Measurements from ENCODE around the gene PPP2R2C. TPM values are rescaled to one million over a fixed set of nuclear protein-coding genes. Genes with fewer than 3 reads are reported as not detected.

PPP2R2C gene
- total and polyA plus RNA-seq, 10 of the 15 experiments (the other 5 are each of a cell fraction or from before 2014, with no cell fraction given), result 0.13 to 0.15 TPM; not detected in 8

- ChIA-PET RAD21 (ENCODE audit: unreplicated experiment) (interaction anchor here (8.5 kb wide), 1 partner anchor 83 kb away, joined by 222 read pairs; no protein-coding TSS in a partner anchor), POLR2A (no interaction called here), SMC1A (ENCODE audit: uncharacterized antibody, unreplicated experiment) (interaction anchor here (1.0 to 5.8 kb wide), 3 partner anchors 69 to 334 kb away, joined by 4 to 78 read pairs (median 39); no protein-coding TSS in a partner anchor), CTCF (interaction anchor here (1.0 to 20.1 kb wide), 16 partner anchors 11 to 335 kb away, joined by 3 to 469 read pairs (median 10); partner anchors contain the start of gene WFS1)
- H3K9ac ChIP-seq (ENCODE audit: control insufficient read depth, insufficient read depth, low read length), result no peak overlapping the region
- peaks cover 0 to 2% of the 10 kb centered on the region in 2 experiments; a peak in 1 of 4 replicates for H3K27me3 ChIP-seq (replicated peaks in 1 of 2; ENCODE audit: control insufficient read depth in 2 of 2, insufficient read depth in 2 of 2, low read length in 1 of 2)
- no peak for DNase-seq (ENCODE audit: low read depth, low spot score)
- 41% methylated on average over 6 of the region's 6 CpGs for WGBS (ENCODE audit: insufficient coverage, insufficient replicate concordance, low lambda C conversion rate, missing lambda C conversion rate)
- H2AFZ ChIP-seq (ENCODE audit: control insufficient read depth, low read depth, low read length), result no peak overlapping the region
- H3K9me3 ChIP-seq (replicated peaks; ENCODE audit: control insufficient read depth, insufficient read depth, low read length), result no peaks in the 10 kb centered on the region; the same call in 2 of the 3 replicates
- H3K4me1 ChIP-seq (ENCODE audit: control insufficient read depth, insufficient read depth, low read length), result no peaks in the 10 kb centered on the region; the same call in 1 of the 2 replicates
- no peaks in the 10 kb centered on the region for H4K20me1 ChIP-seq (ENCODE audit: control insufficient read depth, insufficient read depth)
- H3K4me2 ChIP-seq (ENCODE audit: control insufficient read depth, insufficient read depth), result no peak overlapping the region
- H3K36me3 ChIP-seq (ENCODE audit: control insufficient read depth in 2 of 2, insufficient read depth in 2 of 2, low read length in 1 of 2), result no peaks in the 10 kb centered on the region
- H3K27ac ChIP-seq (ENCODE audit: control insufficient read depth, insufficient read depth), result no peak overlapping the region
- intact Hi-C loops (cut with micrococcal nuclease; ENCODE audit: unreplicated experiment) (no loop called here), in situ Hi-C loops (cut with MboI) (no loop called here)
- FAIRE-seq, result no peak
- H3K79me2 ChIP-seq (ENCODE audit: control insufficient read depth, insufficient read depth, low read length), result no peaks in the 10 kb centered on the region
- no TSS peak for BruUV-seq (replicated peaks)
- TF ChIP-seq SPI1 (IDR thresholded peaks at IDR 0.05; ENCODE audit: borderline replicate concordance, insufficient read depth, low read depth, low read length) (no peak), FOS (IDR thresholded peaks at IDR 0.05; ENCODE audit: borderline replicate concordance, extremely low read depth, insufficient read length) (no peak), SKIL (IDR thresholded peaks at IDR 0.05; ENCODE audit: low read depth, poor library complexity, severe bottlenecking) (no peak), SUZ12 (IDR thresholded peaks at IDR 0.05; ENCODE audit: unreplicated experiment) (no peak), BCL3 (IDR thresholded peaks at IDR 0.05; ENCODE audit: borderline replicate concordance, insufficient read depth, low read depth, low read length, poor library complexity, severe bottlenecking) (no peak), ZBTB11 (CRISPR knock-in tag; IDR thresholded peaks at IDR 0.05) (no peak), SUPT20H (IDR thresholded peaks at IDR 0.05; ENCODE audit: borderline replicate concordance, control insufficient read depth, low read depth, low read length) (no peak), CBX3 (IDR thresholded peaks at IDR 0.05; ENCODE audit: borderline replicate concordance, low read depth) (no peak), SMAD5 (IDR thresholded peaks at IDR 0.05; ENCODE audit: low read depth) (no peak), TCF7 (IDR thresholded peaks at IDR 0.05; ENCODE audit: borderline replicate concordance) (no peak), RAD21 (IDR thresholded peaks at IDR 0.05; ENCODE audit: insufficient read depth, low read depth, low read length) (no peak), RELA (IDR thresholded peaks at IDR 0.05; ENCODE audit: borderline replicate concordance, partially characterized antibody) (no peak)
- no peak overlapping the region for H3K4me3 ChIP-seq
- no peak for ATAC-seq
Observed at GRCh38 chr4:6332669-6333050, 139.8 kb downstream of the PPP2R2C start.

Measured in GM12878 (cell line).